Peyer's patch (tissue), 4 donors: ENCODE measurements around the gene NCLN.

ENCODE experiments used
- POLR2A ChIP-seq, 2 donors: fragments of 450-650 bp; IDR thresholded peaks; one replicate each; pipeline ENCODE4 v1.5.1; 2017; ENCODE audit warnings: antibody characterized with exemption in 2 of 2, mild to moderate bottlenecking in 2 of 2, moderate library complexity in 2 of 2
- TF ChIP-seq, protein P1 (sequence below), 6 experiments: fragments of 450-650 bp in 4 of 6; fragments of 200-600 bp in 2 of 6; sonication (generic) in 1 of 6; IDR thresholded peaks; one replicate each; pipeline ENCODE4 v1.5.1; 2017 to 2019; ENCODE audit warnings: antibody characterized with exemption in 6 of 6, mild to moderate bottlenecking in 3 of 6, moderate library complexity in 1 of 6

GRCh38 chr19:3186160-3186688 lies 494 bp downstream of the NCLN start:
- TF ChIP-seq, protein P1, sequence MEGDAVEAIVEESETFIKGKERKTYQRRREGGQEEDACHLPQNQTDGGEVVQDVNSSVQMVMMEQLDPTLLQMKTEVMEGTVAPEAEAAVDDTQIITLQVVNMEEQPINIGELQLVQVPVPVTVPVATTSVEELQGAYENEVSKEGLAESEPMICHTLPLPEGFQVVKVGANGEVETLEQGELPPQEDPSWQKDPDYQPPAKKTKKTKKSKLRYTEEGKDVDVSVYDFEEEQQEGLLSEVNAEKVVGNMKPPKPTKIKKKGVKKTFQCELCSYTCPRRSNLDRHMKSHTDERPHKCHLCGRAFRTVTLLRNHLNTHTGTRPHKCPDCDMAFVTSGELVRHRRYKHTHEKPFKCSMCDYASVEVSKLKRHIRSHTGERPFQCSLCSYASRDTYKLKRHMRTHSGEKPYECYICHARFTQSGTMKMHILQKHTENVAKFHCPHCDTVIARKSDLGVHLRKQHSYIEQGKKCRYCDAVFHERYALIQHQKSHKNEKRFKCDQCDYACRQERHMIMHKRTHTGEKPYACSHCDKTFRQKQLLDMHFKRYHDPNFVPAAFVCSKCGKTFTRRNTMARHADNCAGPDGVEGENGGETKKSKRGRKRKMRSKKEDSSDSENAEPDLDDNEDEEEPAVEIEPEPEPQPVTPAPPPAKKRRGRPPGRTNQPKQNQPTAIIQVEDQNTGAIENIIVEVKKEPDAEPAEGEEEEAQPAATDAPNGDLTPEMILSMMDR (IDR thresholded peaks at IDR 0.05), result no peak
- peak in 1 of 2 donors; percentile 11 for TF ChIP-seq POLR2A (IDR thresholded peaks at IDR 0.05)
